Measurements from ENCODE around the gene FAM47E. TPM values are rescaled to one million over a fixed set of nuclear protein-coding genes. Genes with fewer than 3 reads are reported as not detected.

FAM47E gene
- total RNA-seq, 2 donors from 2014 or later = 12.3 to 15.1 TPM

- no peak for DNase-seq (ENCODE audit: low spot score)
- Histone ChIP-seq H3K36me3 (no peaks in the 10 kb centered on the region), H3K27ac (no peak overlapping the region), H3K27me3 (replicated peaks; ENCODE audit: insufficient read depth) (no peaks in the 10 kb centered on the region), H3K9me3 (no peaks in the 10 kb centered on the region), H3K4me1 (replicated peaks) (no peaks in the 10 kb centered on the region), H3K4me3 (no peak overlapping the region)
- no peak for TF ChIP-seq CTCF (IDR thresholded peaks at IDR 0.05)
- no peak for TF ChIP-seq POLR2AphosphoS5 (IDR thresholded peaks at IDR 0.05)
- no peak for TF ChIP-seq POLR2A (IDR thresholded peaks at IDR 0.05)
- intact Hi-C loops (cut with DNase I) = no loop called here
- WGBS = 51% methylated on average over 3 of the region's 3 CpGs
These were observed 27.4 kb upstream of the FAM47E start for GRCh38 chr4:76224171-76224570.

GRCh38 chr4:76226418-76226817 lies 25.1 kb upstream of the FAM47E start:
- no peak for DNase-seq (ENCODE audit: low spot score)
- H3K9me3 ChIP-seq = no peaks in the 10 kb centered on the region
- no peak overlapping the region for H3K4me3 ChIP-seq
- H3K27ac ChIP-seq = no peak overlapping the region
- TF ChIP-seq CTCF (IDR thresholded peaks at IDR 0.05) (no peak), POLR2AphosphoS5 (IDR thresholded peaks at IDR 0.05) (no peak), POLR2A (IDR thresholded peaks at IDR 0.05) (no peak)
- WGBS = 0% methylated on average over 1 of the region's 1 CpG
- intact Hi-C loops (cut with DNase I) = no loop called here
- no peaks in the 10 kb centered on the region for H3K4me1 ChIP-seq (replicated peaks)
- H3K27me3 ChIP-seq (replicated peaks; ENCODE audit: insufficient read depth) = no peaks in the 10 kb centered on the region
- no peaks in the 10 kb centered on the region for H3K36me3 ChIP-seq

GRCh38 chr4:76232681-76233080 lies 18.8 kb upstream of the FAM47E start:
- no peaks in the 10 kb centered on the region for H3K36me3 ChIP-seq
- no peaks in the 10 kb centered on the region for H3K27me3 ChIP-seq (replicated peaks; ENCODE audit: insufficient read depth)
- H3K4me1 ChIP-seq (replicated peaks) = peaks cover 4% of the 10 kb centered on the region
- no peak for DNase-seq (ENCODE audit: low spot score)
- no peak overlapping the region for H3K27ac ChIP-seq
- WGBS = 81% methylated on average over 1 of the region's 1 CpG
- H3K9me3 ChIP-seq = no peaks in the 10 kb centered on the region
- TF ChIP-seq POLR2A (IDR thresholded peaks at IDR 0.05) (no peak), CTCF (IDR thresholded peaks at IDR 0.05) (no peak)
- no peak overlapping the region for H3K4me3 ChIP-seq
- intact Hi-C loops (cut with DNase I) = no loop called here

- intact Hi-C loops (cut with DNase I) = no loop called here
- DNase-seq (ENCODE audit: low spot score) = no peak
- Histone ChIP-seq H3K27me3 (replicated peaks; ENCODE audit: insufficient read depth) (no peaks in the 10 kb centered on the region), H3K9me3 (no peaks in the 10 kb centered on the region), H3K4me1 (replicated peaks) (peaks cover 4% of the 10 kb centered on the region), H3K36me3 (no peaks in the 10 kb centered on the region), H3K4me3 (no peak overlapping the region), H3K27ac (no peak overlapping the region)
- 74% methylated on average over 4 of the region's 4 CpGs for WGBS
- TF ChIP-seq POLR2AphosphoS5 (IDR thresholded peaks at IDR 0.05) = no peak
- no peak for TF ChIP-seq POLR2A (IDR thresholded peaks at IDR 0.05)
- no peak for TF ChIP-seq CTCF (IDR thresholded peaks at IDR 0.05)
These were observed 18.4 kb upstream of the FAM47E start for GRCh38 chr4:76233083-76233482.

GRCh38 chr4:76233529-76233928 lies 18.0 kb upstream of the FAM47E start:
- no peak for DNase-seq (ENCODE audit: low spot score)
- Histone ChIP-seq H3K9me3 (no peaks in the 10 kb centered on the region), H3K36me3 (no peaks in the 10 kb centered on the region), H3K27ac (no peak overlapping the region), H3K4me1 (replicated peaks) (peaks cover 4% of the 10 kb centered on the region), H3K27me3 (replicated peaks; ENCODE audit: insufficient read depth) (no peaks in the 10 kb centered on the region), H3K4me3 (no peak overlapping the region)
- WGBS = 36% methylated on average over 2 of the region's 2 CpGs
- no peak for TF ChIP-seq POLR2A (IDR thresholded peaks at IDR 0.05)
- no peak for TF ChIP-seq POLR2AphosphoS5 (IDR thresholded peaks at IDR 0.05)
- intact Hi-C loops (cut with DNase I) = no loop called here

Data from prostate gland (tissue), 2 donors.